ENCODE data around the gene RALGPS1. TPM values are rescaled to one million over a fixed set of nuclear protein-coding genes. Genes with fewer than 3 reads are reported as not detected.

Gene RALGPS1
- total RNA-seq, 1 donor from 2014 or later = 30.7 TPM

DNA sequence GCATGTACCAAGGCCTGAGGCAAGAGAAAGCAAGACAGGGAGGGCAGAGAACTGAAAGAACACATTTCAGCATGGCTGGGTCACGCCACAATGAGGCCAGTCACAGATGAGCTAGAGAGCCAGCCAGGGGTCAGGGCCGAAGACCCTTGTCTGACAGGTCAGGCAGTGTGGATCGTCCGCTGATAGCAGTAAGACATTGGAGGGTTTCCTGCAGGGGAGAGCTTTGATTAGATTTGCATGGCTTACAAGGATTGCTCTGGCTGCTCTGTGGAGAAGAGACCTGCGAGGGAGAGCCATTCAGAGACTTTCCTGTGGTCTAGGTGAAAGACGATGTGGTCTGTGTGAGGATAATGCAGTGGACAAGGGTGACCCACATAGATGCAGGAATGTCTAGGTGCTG, 93.1 kb downstream of the RALGPS1 start:
- H3K79me2 ChIP-seq (ENCODE audit: low read depth) = no peaks in the 10 kb centered on the region
- H3K27me3 ChIP-seq = no peaks in the 10 kb centered on the region
- Mint-ChIP-seq H3K4me3 (no peak overlapping the region), H3K9me3 (no peaks in the 10 kb centered on the region), H3K4me1 (peaks cover 7% of the 10 kb centered on the region), H3K27me3 (ENCODE audit: insufficient read depth, low read depth) (no peaks in the 10 kb centered on the region), H3K27ac (no peak overlapping the region), H3K36me3 (peaks cover 2% of the 10 kb centered on the region)
- no peaks in the 10 kb centered on the region for H4K20me1 ChIP-seq (ENCODE audit: low read depth)
- H3K4me1 ChIP-seq = no peaks in the 10 kb centered on the region
- no peak overlapping the region for H3K9ac ChIP-seq
- H3K4me2 ChIP-seq = no peak overlapping the region
- no peaks in the 10 kb centered on the region for H3K9me3 ChIP-seq (ENCODE audit: low read depth)
- no peaks in the 10 kb centered on the region for H3F3A ChIP-seq (ENCODE audit: low read depth)
- no peak overlapping the region for H3K4me3 ChIP-seq
- H3K36me3 ChIP-seq = no peaks in the 10 kb centered on the region
- no peak overlapping the region for H3K27ac ChIP-seq
- no peak overlapping the region for H2AFZ ChIP-seq (replicated peaks)
- no peak for DNase-seq (ENCODE audit: low spot score)
- TF ChIP-seq EZH2 (IDR thresholded peaks at IDR 0.05) (no peak), EZH2phosphoT487 (IDR thresholded peaks at IDR 0.05) (no peak)
- TF ChIP-seq, protein P1, sequence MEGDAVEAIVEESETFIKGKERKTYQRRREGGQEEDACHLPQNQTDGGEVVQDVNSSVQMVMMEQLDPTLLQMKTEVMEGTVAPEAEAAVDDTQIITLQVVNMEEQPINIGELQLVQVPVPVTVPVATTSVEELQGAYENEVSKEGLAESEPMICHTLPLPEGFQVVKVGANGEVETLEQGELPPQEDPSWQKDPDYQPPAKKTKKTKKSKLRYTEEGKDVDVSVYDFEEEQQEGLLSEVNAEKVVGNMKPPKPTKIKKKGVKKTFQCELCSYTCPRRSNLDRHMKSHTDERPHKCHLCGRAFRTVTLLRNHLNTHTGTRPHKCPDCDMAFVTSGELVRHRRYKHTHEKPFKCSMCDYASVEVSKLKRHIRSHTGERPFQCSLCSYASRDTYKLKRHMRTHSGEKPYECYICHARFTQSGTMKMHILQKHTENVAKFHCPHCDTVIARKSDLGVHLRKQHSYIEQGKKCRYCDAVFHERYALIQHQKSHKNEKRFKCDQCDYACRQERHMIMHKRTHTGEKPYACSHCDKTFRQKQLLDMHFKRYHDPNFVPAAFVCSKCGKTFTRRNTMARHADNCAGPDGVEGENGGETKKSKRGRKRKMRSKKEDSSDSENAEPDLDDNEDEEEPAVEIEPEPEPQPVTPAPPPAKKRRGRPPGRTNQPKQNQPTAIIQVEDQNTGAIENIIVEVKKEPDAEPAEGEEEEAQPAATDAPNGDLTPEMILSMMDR (IDR thresholded peaks at IDR 0.05) = no peak

DNA sequence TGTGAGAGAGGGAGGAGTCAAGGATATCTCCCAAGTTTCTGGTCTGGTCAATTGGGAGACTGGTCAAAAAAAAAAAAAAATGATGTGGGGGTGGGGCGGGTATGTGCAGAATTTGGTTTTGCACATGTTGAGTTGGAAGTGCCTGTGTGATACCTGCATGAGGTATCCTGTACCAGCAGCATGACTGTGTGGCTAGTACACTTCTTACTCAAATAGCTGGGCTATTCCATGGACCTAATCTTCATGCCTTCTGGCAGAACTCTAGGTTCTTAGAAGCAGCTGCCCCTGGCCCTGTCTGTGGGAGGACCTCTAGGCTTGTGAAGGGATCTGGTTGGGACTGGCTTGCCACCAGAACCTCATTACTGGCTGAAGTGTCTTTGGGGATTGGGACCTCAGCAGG, 93.5 kb downstream of the RALGPS1 start:
- H3F3A ChIP-seq (ENCODE audit: low read depth) = no peaks in the 10 kb centered on the region
- no peak overlapping the region for H3K4me3 ChIP-seq
- H3K36me3 ChIP-seq = no peaks in the 10 kb centered on the region
- no peak for TF ChIP-seq EZH2 (IDR thresholded peaks at IDR 0.05)
- no peak overlapping the region for H3K4me2 ChIP-seq
- no peaks in the 10 kb centered on the region for H3K79me2 ChIP-seq (ENCODE audit: low read depth)
- Mint-ChIP-seq H3K9me3 (no peaks in the 10 kb centered on the region), H3K27me3 (ENCODE audit: insufficient read depth, low read depth) (no peaks in the 10 kb centered on the region), H3K36me3 (peaks cover 2% of the 10 kb centered on the region), H3K27ac (no peak overlapping the region), H3K4me1 (peaks cover 7% of the 10 kb centered on the region), H3K4me3 (no peak overlapping the region)
- DNase-seq (ENCODE audit: low spot score) = no peak
- H3K27ac ChIP-seq = no peak overlapping the region
- H2AFZ ChIP-seq (replicated peaks) = no peak overlapping the region
- H4K20me1 ChIP-seq (ENCODE audit: low read depth) = no peaks in the 10 kb centered on the region
- H3K27me3 ChIP-seq = no peaks in the 10 kb centered on the region
- no peaks in the 10 kb centered on the region for H3K9me3 ChIP-seq (ENCODE audit: low read depth)
- no peak overlapping the region for H3K9ac ChIP-seq
- no peaks in the 10 kb centered on the region for H3K4me1 ChIP-seq

DNA sequence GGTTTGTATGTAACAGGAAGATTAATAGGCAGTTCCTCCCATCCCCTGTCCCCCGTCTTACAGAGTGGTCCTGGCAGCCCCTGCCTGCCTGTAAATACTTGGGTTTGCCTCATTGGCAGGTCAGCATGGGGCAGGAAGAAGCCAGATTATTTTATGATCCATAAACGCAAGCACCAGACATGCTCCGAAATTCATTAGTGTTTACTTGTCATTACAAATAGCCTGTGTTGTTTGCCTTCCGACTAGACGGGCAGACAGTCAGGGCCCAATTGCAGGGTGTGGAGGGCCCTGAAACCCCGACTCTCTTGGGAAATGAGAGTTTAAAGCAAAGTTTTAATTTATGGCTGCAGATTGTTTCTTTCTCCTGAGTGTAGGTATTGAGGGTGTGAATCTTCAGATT, 97.2 kb downstream of the RALGPS1 start:
- Mint-ChIP-seq H3K4me1 (peaks cover 28% of the 10 kb centered on the region), H3K9me3 (no peaks in the 10 kb centered on the region), H3K36me3 (peaks cover 2% of the 10 kb centered on the region), H3K27ac (no peak overlapping the region), H3K4me3 (no peak overlapping the region), H3K27me3 (ENCODE audit: insufficient read depth, low read depth) (no peaks in the 10 kb centered on the region)
- H3K27ac ChIP-seq = no peak overlapping the region
- no peaks in the 10 kb centered on the region for H3K36me3 ChIP-seq
- H2AFZ ChIP-seq (replicated peaks) = no peak overlapping the region
- H3K4me2 ChIP-seq = no peak overlapping the region
- no peaks in the 10 kb centered on the region for H4K20me1 ChIP-seq (ENCODE audit: low read depth)
- peaks cover 12% of the 10 kb centered on the region for H3K4me1 ChIP-seq
- no peaks in the 10 kb centered on the region for H3K9me3 ChIP-seq (ENCODE audit: low read depth)
- TF ChIP-seq EZH2phosphoT487 (IDR thresholded peaks at IDR 0.05) = no peak
- TF ChIP-seq, protein P1 (IDR thresholded peaks at IDR 0.05) = no peak
- TF ChIP-seq EZH2 (IDR thresholded peaks at IDR 0.05) = no peak
- no peaks in the 10 kb centered on the region for H3K79me2 ChIP-seq (ENCODE audit: low read depth)
- H3F3A ChIP-seq (ENCODE audit: low read depth) = no peaks in the 10 kb centered on the region
- H3K9ac ChIP-seq = no peak overlapping the region
- H3K27me3 ChIP-seq = no peaks in the 10 kb centered on the region
- no peak overlapping the region for H3K4me3 ChIP-seq
- DNase-seq (ENCODE audit: low spot score) = no peak

DNA sequence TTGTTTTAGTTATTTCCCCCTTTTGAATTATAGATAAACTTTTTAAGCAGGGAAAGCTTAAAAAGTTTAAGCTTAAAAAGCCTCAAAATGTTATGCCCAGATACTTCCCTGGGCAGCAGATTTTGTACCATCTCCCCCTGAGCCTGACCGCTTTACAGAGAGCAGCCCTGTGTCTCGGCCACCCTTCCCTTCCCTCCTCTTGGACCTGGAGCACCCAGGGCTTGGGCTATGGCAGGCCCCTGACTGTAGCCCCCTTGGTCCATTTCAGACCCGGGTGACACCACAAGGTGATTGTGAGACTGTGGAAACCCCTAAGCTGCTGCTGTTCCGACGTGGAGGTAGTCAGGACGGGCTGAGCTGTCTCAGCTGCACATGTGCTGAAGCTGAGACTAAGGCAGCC, 97.7 kb downstream of the RALGPS1 start:
- Histone ChIP-seq H3K4me2 (no peak overlapping the region), H3K36me3 (no peaks in the 10 kb centered on the region), H3K9me3 (ENCODE audit: low read depth) (no peaks in the 10 kb centered on the region), H3K27me3 (no peaks in the 10 kb centered on the region), H3K79me2 (ENCODE audit: low read depth) (no peaks in the 10 kb centered on the region), H3K9ac (no peak overlapping the region), H3K27ac (no peak overlapping the region), H4K20me1 (ENCODE audit: low read depth) (no peaks in the 10 kb centered on the region), H3K4me1 (peaks cover 12% of the 10 kb centered on the region), H3K4me3 (no peak overlapping the region), H2AFZ (replicated peaks) (no peak overlapping the region), H3F3A (ENCODE audit: low read depth) (no peaks in the 10 kb centered on the region)
- TF ChIP-seq EZH2 (IDR thresholded peaks at IDR 0.05) = no peak
- TF ChIP-seq, protein P1 (IDR thresholded peaks at IDR 0.05) = no peak
- Mint-ChIP-seq H3K27me3 (ENCODE audit: insufficient read depth, low read depth) (no peaks in the 10 kb centered on the region), H3K4me3 (no peak overlapping the region), H3K4me1 (peaks cover 27% of the 10 kb centered on the region), H3K27ac (no peak overlapping the region), H3K9me3 (no peaks in the 10 kb centered on the region), H3K36me3 (peaks cover 2% of the 10 kb centered on the region)
- DNase-seq (ENCODE audit: low spot score) = no peak
